ENCODE results near the gene TNFRSF19. TPM values are rescaled to one million over a fixed set of nuclear protein-coding genes. Genes with fewer than 3 reads are reported as not detected.
"Not testable (repeated sequence)": the region's sequence is repeated elsewhere in the genome, so short reads cannot be mapped to it uniquely, and the experiment has no call there.

Gene TNFRSF19, protein sequence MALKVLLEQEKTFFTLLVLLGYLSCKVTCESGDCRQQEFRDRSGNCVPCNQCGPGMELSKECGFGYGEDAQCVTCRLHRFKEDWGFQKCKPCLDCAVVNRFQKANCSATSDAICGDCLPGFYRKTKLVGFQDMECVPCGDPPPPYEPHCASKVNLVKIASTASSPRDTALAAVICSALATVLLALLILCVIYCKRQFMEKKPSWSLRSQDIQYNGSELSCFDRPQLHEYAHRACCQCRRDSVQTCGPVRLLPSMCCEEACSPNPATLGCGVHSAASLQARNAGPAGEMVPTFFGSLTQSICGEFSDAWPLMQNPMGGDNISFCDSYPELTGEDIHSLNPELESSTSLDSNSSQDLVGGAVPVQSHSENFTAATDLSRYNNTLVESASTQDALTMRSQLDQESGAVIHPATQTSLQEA
- polyA plus RNA-seq (2014; cell fraction: cytosol; rRNA removed), result 3.0 and 3.3 TPM in 2 replicates
- polyA plus RNA-seq (2014; cell fraction: nucleus; rRNA removed), result 2.4 and 4.4 TPM in 2 replicates

DNA sequence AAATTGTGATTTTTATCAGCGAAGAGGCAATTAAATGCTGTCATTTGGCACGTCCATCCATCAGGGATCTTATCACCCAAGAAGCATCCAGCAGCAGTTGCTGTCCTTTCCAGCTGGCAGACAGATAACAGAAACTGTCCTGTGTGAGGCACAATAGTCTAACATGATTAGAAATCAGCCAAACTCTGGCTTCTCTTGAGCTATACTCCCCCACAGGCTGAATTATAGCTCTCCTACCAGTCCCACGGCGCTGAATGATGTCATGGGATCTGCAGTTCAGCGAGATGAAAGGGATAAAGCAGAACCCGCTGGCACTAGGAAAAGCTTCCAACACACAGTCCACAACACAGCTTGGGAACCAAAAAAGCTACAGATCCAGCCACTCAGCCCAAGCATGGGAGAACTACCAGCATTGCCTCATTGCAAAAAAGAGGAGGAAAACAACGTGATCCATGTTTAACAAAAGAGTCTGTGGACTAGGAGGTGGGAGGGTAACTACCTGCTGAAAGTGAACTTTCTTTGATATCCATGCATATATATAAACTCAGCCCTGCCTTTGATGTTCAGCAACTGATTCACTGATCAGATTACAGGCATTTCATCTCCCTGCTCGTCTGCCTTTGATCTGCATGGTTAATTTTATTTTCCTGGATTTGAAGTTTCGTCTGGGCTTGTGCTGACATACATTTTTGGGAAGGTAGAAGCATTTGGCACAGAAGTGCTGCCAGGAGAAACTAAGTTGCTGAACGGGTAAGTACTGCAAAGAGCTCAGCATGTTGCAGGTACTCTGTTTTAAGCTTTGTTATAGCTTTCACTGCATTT lies at the start of gene TNFRSF19:
Gene TNFRSF19, plus strand, starts transcription at position 314 of the 822 bp plus-strand sequence. CDS start 19,772 bp downstream, outside the sequence.
- DNase-seq (ENCODE audit: low spot score), result peak; percentile 97

DNA sequence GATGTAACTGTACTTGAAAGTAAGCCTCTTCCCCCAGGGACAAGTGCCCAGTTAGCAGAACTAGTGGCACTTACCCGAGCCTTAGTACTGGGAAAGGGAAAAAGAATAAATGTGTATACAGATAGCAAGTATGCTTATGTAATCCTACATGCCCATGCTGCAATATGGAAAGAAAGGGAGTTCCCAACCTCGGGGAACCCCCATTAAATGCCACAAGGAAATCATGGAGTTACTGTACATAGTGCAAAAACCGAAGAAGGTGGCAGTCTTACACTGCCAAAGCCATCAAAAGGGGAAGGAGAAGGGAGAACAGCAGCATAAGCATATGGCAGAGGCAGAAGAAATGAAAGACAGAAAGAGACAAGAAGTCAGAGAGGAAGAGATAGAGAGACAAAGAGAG lies 40.3 kb upstream of the TNFRSF19 start:
- not testable (repeated sequence) for DNase-seq (ENCODE audit: low spot score)

DNA sequence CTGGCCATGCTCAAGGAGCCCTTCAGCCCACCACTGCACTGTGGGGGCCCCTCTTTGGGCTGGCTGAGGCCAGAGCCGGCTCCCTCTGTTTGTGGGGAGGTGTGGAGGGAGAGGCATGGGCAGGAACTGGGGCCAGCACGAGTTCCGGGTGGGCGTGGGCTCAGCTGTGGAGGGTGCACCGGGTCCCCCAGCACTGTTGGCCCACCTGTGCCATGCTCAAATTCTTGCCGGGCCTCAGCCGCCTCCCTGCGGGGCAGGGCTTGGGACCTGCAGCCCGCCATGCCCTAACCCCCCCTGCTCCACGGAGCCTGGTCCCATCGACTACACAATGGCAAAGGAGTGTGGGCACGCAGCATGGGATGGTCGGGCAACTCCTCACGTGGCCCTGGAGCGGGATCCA lies 38.8 kb upstream of the TNFRSF19 start:
- DNase-seq (ENCODE audit: low spot score), result no peak

DNA sequence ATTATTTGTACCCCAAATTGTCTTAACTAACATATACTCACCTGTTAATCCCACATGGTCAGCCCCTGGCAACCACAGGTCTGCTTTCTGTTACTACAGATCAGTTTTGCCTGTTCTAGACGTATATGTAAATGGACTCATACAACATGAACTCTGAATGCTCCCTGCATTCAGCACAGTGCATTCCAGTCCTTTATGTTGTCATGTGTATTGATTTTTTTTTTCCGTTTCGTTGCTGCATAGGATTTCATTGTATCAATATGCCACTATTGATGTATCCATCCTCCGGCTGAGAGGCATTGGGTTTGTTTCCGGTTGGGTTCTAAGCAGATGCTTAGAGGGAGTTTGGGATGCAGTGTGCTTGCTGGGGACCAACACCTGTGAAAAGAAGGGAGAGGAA lies 36.1 kb upstream of the TNFRSF19 start:
- DNase-seq (ENCODE audit: low spot score), result no peak

DNA sequence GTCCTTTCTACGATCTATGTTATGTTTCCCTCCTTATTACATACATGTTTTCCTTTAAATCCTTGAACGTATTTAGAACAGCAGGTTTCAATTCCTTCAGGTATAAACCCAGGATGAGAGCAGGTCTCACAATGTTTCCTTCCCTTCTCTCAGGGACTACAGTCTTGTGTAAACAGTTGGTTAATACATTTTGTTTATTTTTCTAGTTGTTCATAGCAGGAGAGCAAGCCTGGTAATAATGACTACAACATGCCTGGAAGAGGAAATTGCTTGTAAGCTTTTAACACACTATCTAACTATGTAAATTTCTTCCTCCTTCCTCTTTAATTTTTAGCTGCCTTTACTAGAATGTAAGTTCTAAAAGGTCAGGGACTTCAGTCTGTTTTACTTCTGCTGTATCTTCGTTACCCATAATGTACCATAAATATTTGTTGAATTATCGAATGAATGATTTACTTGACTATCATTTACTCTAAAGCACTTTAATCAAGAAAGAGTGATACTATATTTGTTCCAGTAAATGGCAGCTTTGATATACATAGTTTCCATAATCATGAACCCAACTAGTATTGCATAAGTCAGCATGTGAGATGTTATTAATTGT lies 28.9 kb upstream of the TNFRSF19 start:
- no peak for DNase-seq (ENCODE audit: low spot score)

DNA sequence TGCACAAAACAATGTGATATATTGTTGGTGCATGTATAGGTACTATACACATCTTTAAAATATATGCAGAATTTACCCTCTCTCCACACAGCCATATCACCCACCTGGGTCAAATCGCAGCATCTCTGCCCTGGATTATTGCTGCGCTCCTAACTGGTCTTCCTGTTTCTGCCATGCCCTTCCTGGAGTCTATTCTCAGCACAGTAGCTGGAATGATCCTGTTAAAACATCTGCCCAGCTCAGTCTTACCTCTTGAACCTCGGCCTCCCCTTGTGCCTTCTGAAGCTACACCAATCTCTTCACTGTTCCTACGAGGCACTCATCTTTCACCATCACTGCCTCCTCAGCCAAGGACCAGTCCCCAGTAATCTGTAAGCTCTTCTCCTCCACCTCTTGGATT lies 25.5 kb upstream of the TNFRSF19 start:
- DNase-seq (ENCODE audit: low spot score), result no peak

DNA sequence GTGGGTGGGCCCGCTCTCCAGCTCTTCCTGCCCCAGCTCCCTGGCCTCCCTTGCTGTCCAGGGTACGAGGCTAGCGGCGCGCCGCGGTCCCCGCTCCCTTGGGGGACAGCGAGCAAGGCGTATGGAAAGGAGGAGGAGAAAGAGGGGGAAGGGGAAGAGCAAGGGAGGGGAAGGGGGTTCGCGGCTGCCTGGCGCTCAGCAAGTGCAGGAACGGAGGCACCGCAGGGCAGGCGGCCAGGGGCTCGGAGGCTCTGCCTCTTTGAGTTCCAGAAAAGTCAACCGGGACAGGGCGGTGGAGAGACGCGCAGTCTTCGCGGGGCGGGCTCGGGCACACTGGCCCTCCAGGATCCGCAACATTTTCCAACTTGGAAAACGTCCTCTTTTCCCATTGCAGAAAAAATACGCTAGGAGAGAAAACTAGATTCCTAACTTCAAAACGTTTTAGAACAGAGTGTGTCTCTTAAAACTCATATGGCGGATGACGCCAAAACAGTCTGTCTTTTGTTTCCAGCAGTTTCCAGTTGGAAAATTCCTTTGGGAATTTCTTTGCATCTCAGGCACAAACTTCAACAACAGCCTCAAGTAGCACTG lies 23.1 kb upstream of the TNFRSF19 start:
- DNase-seq (ENCODE audit: low spot score), result no peak

DNA sequence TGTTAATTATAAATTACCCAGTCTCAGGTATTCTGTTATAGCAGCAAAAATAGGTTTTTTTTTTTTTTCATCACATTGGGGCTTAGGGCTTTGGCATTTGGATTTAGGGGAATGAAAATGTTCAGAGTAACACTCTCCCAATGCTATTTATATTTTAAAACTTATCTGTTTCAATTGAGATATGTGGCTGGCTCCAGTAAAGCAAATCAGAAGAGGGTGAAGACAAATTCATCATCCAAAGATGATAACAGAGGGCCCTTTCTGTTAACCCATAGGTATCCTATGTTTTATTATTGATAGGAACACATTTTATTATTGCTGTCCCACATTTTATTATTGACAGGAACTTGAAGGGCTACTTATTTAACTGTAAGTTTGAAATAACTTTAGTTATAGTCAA lies 20.5 kb upstream of the TNFRSF19 start:
- no peak for DNase-seq (ENCODE audit: low spot score)

DNA sequence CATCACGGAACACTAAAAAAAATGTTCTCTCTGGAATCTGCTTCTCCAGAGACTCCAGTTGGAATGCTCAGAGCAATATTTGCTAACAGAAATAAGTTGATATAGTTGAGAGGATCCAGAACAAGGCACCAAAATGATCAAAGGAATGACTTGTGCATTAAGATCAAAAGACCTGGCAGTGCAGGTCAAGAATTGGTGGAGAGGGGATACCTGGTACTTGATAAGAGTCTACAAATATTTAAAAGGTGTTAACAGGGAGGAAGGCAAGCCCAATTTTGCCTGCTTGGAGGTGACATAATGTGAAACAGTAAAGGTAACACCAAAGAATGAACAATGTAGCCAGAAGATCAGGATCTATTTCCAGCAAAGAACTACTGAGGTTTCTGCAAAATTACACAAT lies 20.0 kb upstream of the TNFRSF19 start:
- DNase-seq (ENCODE audit: low spot score), result no peak

DNA sequence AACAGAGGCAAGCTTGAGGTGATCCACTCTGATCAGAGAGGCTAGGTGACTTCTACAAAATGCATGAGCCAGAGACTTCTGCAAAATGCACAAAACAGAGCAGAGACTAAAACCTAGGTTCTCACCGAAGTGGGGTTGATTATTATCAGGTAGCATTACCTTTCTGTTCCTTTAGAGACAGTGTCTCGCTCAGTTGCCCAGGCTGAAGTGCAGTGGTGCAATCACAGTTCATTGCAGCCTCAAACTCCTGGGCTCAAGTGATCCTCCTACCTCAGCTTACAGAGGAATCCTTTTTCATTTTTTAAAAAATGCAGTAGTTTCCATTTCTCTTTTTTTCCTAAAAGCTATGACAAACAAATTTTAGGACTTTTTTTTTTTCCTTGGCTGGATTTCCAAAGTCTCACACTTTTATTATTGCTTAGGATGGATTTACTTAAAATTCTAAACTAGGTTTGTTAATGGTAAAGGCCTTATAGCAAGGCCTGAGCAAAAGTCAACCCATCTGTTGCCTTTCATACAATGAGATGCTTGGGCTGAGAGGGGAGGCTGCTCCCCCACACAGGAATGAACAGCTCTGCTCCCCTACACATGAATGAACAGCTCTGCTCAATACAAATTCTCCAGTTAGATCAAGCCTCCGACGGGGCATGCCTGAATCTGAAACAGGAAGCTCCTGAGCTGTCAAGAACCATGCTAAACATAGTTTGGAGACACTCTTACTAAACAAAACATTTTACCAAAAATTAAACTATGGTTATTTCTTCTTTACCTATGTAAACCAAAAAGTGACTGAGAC lies 18.8 kb upstream of the TNFRSF19 start:
- no peak for DNase-seq (ENCODE audit: low spot score)

DNA sequence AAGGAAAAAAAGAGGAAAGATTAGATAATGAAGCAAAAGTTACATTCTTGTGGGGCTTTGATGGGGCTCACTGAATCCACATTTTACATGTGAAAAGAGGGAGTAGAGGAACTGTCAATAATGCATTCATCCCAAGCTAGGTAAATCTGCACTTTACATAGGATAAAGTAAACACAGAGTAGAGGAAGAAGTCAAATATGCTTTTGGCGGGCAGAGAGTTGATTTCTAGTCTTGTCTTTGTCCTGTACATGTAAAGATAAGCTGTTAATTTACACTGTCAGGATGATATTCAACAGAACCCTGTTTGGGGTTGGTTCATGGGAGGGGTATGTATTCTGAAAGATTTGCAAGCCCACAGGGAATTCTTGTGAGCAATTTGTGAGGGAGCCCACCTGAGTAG lies 18.0 kb upstream of the TNFRSF19 start:
- DNase-seq (ENCODE audit: low spot score), result peak; percentile 74

DNA sequence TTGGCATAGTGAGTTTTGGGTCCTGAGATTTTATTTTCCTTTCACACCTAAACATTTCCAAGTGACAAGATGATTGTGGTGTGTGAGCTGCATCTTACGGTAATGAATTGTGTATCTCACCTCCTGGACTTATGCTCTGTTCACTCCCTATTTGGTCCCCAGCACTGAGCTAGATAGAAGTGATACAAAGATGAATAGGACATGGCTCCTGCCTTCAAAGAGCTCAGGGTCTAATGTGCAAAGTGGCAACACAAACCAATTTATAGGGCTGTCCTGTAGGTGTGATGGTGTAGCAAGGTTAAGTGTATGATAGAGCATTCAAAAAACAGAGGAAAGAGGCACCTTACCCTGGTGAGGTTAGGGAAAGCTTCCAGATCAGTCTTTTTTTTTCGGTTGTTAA lies 17.6 kb upstream of the TNFRSF19 start:
- no peak for DNase-seq (ENCODE audit: low spot score)

DNA sequence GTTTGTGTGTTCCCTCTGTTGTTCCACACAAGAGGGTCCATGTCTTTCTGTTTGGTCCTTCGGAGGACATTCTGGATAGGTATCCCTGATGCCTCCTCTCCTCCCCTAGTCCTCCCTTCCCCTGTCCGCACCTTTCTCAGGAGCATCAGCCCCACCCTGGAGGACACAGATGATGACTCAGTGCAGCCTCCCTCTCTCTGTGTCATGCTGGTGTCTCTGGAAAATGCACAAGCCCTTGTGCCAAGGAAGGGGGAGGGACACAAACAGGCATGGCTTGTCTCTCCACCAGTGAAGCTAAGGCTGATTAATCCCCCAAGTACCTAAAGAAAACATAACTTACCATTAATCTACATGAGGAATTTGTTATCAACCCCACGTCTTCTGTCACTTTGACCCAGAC lies 16.2 kb upstream of the TNFRSF19 start:
- no peak for DNase-seq (ENCODE audit: low spot score)

DNA sequence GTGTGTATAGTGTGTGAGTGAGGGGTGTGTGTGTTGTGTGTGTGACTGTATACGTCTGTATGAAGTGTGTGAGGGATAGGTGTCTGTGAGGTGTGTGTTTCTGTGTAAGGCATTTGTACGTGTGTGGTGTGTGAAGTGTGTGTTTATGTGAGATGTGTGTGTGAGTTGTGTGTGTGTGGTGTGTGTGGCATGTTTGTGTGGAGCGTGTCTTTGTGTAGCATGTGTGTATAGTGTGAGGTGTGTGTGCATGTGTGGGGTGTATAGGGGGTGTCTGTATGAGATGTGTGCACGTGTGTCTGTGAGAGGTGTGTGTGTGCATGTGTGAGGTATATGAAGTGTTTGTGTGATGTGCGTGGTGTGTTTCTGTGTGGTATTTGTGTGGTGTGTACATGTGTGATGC lies 13.2 kb upstream of the TNFRSF19 start:
- DNase-seq (ENCODE audit: low spot score), result no peak

DNA sequence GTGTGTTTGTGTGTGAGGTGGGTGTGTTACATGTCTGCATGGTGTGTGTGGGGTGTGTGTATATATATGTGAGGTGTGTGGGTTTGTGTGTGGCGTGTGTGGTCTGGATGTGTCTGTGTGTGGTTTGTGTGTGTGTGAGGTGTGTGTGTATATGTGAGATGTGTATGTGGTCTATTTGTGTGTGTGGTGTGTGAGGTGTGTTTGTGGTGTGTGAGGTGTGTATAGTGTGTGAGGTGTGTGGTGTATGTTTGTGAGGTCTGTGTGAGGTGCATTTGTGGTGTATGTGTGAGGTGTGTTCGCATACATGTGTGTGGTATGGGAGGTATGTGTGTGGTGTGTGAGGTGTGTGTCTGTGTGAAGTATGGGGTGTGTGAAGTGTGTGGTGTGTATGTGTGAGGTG lies 12.5 kb upstream of the TNFRSF19 start:
- no peak for DNase-seq (ENCODE audit: low spot score)

DNA sequence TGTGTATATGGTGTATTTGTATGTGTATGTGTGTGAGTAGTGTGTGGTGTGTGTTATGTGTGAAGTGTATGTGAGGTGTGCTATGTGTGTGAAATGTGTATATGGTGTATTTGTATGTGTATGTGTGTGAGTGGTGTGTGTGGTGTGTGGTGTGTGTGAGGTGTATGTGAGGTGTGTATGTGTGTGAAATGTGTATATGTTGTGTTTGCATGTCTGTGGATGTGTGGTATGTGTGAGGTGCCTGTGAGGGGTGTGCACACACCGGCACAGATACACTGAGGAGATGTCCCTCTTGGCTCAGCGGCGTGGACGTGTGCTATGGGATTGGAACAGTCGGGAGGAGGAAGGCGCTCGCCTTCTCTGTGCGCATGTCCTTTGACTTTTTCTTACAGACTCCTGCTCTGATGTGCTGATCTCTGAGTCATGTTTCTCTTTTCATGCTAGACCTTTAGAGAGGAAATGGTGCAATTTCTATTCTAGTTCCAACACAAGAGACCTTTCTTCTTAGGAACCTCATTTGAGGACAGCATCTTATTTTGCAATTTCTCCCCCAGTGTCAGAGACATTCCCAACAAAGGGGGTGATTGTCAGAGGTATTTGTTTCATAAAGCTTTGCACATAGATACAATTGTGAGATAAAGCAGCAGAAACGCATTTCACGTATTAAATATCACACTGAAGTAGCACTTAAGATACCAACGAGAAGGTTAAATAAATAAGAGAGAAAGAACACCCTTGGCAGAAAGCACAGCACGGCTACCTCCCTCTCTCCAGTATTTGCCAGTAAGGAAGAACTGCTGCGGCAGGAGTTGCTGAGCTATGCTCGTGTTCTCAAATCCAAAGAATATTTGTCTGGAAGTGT lies 11.3 kb upstream of the TNFRSF19 start:
- DNase-seq (ENCODE audit: low spot score), result peak; percentile 83

DNA sequence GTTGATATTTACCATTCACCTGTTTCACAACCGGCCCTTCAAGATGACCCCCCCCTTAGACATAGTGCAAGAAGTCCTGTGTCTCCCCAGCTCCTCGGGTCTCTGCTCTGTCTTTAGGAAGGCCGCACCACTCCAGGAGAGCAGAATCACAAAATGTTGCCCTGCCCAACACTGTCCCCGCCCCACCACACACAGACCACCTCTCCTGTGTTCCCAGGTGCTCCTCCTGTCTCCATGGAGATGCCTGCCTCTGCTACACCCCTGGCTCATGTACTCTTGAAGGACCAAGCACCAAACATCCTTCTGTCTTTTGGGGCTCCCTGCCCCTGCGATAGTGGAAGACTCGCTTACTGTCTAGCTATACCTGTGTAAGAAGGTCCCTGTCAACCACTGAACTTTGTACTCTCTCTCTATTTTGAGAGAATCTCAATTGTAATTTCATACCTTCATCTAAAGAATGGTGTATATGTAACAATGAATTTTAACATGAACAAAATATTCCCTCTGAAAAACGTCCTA lies 9.6 kb upstream of the TNFRSF19 start:
- no peak for DNase-seq (ENCODE audit: low spot score)

DNA sequence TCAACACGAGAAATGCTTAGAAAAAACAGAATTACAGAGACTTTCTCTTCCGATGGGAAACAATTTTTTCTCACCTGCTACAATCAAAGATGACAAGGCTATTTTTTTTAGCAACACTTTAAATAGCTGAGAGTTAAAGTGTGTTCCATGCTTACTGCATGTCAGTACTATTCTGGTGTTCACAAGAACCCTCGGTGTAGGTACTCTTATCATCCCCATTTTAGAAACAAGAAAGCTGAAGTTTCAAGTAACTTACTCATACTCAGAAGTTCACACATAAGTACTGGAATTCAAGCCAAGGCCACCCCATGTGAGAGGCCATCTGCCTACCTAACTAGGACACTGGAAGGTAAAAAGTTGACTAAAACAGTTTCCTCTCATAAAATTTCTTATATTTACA lies 9.0 kb upstream of the TNFRSF19 start:
- no peak for DNase-seq (ENCODE audit: low spot score)

DNA sequence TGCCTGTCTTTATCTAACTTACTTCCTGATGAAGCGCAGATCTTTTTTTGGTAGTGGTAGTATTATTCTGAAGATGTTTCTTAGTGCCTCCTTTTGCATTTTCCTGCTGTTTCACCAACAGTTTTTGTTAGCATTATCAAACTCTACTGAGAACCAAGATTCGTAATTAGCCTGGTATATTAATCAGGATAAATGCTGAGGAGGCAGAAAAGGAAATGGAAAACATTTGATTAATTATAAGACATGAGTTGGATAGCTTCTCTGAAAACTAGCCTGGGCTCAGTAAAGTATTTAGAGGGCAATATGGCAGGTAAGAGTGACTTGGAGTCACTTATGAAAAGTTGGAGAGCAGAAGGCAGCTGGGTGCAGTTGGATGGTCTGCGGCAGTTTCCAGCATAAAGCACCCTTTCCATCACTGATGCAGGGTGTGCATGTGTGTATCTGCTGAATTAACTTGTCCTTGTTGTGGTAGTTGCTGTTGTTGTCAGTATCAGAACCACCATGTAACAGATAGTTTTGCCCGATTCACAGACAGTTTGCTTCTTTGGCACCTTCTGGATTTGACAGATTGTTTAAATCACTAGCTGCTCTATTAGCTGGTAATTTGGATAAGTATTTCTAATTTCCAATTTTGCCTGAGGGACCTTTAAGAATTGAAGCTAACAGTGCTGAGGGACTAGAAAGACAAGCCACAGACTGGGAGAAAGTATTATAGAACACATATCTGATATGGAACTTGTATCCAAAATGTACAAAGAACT lies 6.9 kb upstream of the TNFRSF19 start:
- DNase-seq (ENCODE audit: low spot score), result no peak

Data from SK-N-DZ (cell line).